HEK293 (cell line): ENCODE data around the gene CRIM1.

Experiments
- BCL11A ChIP-seq: fragments of 450-650 bp; formaldehyde crosslinking; IDR thresholded peaks from 2 replicates; pipeline ENCODE4 v1.5.1; 2016; ENCODE audit warnings: low read depth, missing biosample characterization, missing genetic modification characterization
- CTCF ChIP-seq: fragments of 450-650 bp; formaldehyde crosslinking; IDR thresholded peaks from 2 replicates; pipeline ENCODE4 v1.5.1; 2016; ENCODE audit warnings: missing biosample characterization, missing genetic modification characterization
- FEZF1 ChIP-seq: fragments of 450-650 bp; formaldehyde crosslinking; IDR thresholded peaks from 2 replicates; pipeline ENCODE4 v1.5.1; 2016; ENCODE audit warnings: missing biosample characterization, missing genetic modification characterization
- ZBTB17 ChIP-seq: fragments of 450-650 bp; formaldehyde crosslinking; IDR thresholded peaks from 2 replicates; pipeline ENCODE4 v1.5.1; 2016; ENCODE audit warnings: missing biosample characterization, missing genetic modification characterization
- ZNF121 ChIP-seq: fragments of 450-650 bp; formaldehyde crosslinking; IDR thresholded peaks from 2 replicates; pipeline ENCODE4 v1.5.1; 2016; ENCODE audit warnings: missing biosample characterization, missing genetic modification characterization
- ZNF140 ChIP-seq: fragments of 450-650 bp; formaldehyde crosslinking; IDR thresholded peaks from 2 replicates; pipeline ENCODE4 v1.5.1; 2016; ENCODE audit warnings: missing biosample characterization, missing genetic modification characterization
- ZNF24 ChIP-seq: fragments of 450-650 bp; formaldehyde crosslinking; IDR thresholded peaks from 2 replicates; pipeline ENCODE4 v1.5.1; 2016; ENCODE audit warnings: missing biosample characterization, missing genetic modification characterization
- ZNF354C ChIP-seq: fragments of 450-650 bp; formaldehyde crosslinking; IDR thresholded peaks from 2 replicates; pipeline ENCODE4 v1.5.1; 2016; ENCODE audit warnings: missing biosample characterization, missing genetic modification characterization, low read depth, borderline replicate concordance
- ZNF366 ChIP-seq: fragments of 450-650 bp; formaldehyde crosslinking; conservative IDR thresholded peaks from 2 replicates; pipeline ENCODE4 v1.5.1; 2016; ENCODE audit warnings: missing biosample characterization, missing genetic modification characterization
- ZNF621 ChIP-seq: fragments of 450-650 bp; formaldehyde crosslinking; IDR thresholded peaks from 2 replicates; pipeline ENCODE4 v1.5.1; 2017; ENCODE audit warnings: missing biosample characterization, missing genetic modification characterization
- ZNF768 ChIP-seq: fragments of 450-650 bp; formaldehyde crosslinking; IDR thresholded peaks from 2 replicates; pipeline ENCODE4 v1.5.1; 2018; ENCODE audit warnings: missing biosample characterization, mild to moderate bottlenecking, missing genetic modification characterization
- ZNF785 ChIP-seq: fragments of 450-650 bp; formaldehyde crosslinking; IDR thresholded peaks from 2 replicates; pipeline ENCODE4 v1.5.1; 2016; ENCODE audit warnings: missing biosample characterization, missing genetic modification characterization
- ZNF843 ChIP-seq: fragments of 450-650 bp; formaldehyde crosslinking; IDR thresholded peaks from 2 replicates; pipeline ENCODE4 v1.5.1; 2016; ENCODE audit warnings: missing biosample characterization, missing genetic modification characterization
- TF ChIP-seq, protein P1 (sequence below): fragments of 450-650 bp; formaldehyde crosslinking; IDR thresholded peaks from 2 replicates; pipeline ENCODE4 v1.5.1; 2016; ENCODE audit warnings: missing biosample characterization, missing genetic modification characterization

DNA sequence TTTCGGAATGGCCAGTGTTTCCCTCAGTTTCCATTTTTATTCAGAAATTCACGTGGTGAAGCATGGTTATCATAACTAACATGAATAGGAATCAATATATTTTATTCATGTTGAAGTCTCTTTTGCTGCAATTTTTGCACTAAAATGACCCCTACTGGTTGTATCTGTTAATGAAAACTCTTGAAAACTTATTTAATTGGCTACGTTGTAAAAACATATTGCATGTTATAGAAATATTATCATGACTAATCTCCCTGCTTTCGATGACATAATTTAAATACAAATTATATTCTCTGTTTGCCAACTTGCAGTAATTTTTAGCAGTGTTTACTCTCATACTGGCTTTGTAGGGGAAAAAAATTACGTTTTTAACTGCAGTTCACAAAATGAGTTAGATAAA lies 3.5 kb downstream of the CRIM1 start:
- TF ChIP-seq ZBTB17 (tag by site-specific recombination): no peak
- no peak for TF ChIP-seq BCL11A (tag by site-specific recombination)
- no peak for TF ChIP-seq ZNF621 (tag by site-specific recombination)
- no peak for TF ChIP-seq CTCF (tag by site-specific recombination)
- no peak for TF ChIP-seq ZNF768 (tag by site-specific recombination)
- no peak for TF ChIP-seq ZNF366 (tag by site-specific recombination)
- TF ChIP-seq ZNF354C (tag by site-specific recombination): no peak
- no peak for TF ChIP-seq ZNF121 (tag by site-specific recombination)
- TF ChIP-seq ZNF140 (tag by site-specific recombination): no peak
- no peak for TF ChIP-seq ZNF785 (tag by site-specific recombination)
- no peak for TF ChIP-seq ZNF843 (tag by site-specific recombination)
- TF ChIP-seq, protein P1, sequence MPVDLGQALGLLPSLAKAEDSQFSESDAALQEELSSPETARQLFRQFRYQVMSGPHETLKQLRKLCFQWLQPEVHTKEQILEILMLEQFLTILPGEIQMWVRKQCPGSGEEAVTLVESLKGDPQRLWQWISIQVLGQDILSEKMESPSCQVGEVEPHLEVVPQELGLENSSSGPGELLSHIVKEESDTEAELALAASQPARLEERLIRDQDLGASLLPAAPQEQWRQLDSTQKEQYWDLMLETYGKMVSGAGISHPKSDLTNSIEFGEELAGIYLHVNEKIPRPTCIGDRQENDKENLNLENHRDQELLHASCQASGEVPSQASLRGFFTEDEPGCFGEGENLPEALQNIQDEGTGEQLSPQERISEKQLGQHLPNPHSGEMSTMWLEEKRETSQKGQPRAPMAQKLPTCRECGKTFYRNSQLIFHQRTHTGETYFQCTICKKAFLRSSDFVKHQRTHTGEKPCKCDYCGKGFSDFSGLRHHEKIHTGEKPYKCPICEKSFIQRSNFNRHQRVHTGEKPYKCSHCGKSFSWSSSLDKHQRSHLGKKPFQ (tag by site-specific recombination): no peak
- no peak for TF ChIP-seq ZNF24 (tag by site-specific recombination)
- TF ChIP-seq FEZF1 (tag by site-specific recombination): no peak
